Stomach (tissue), 4 donors: ENCODE measurements around the gene ELOA.

ENCODE experiments used
- EP300 ChIP-seq: sonication (generic); formaldehyde crosslinking; IDR thresholded peaks from one replicate; pipeline ENCODE4 v1.6.1; 2017; ENCODE audit warnings: antibody characterized with exemption
- TF ChIP-seq, protein P1 (sequence below), 7 experiments: fragments of 450-650 bp in 4 of 7; fragments of 200-600 bp in 3 of 7; sonication (generic) in 3 of 7; IDR thresholded peaks; one replicate each; pipeline ENCODE4 v1.5.1; 2016 to 2019; ENCODE audit warnings: antibody characterized with exemption in 7 of 7, control low read depth in 2 of 7, mild to moderate bottlenecking in 1 of 7

DNA sequence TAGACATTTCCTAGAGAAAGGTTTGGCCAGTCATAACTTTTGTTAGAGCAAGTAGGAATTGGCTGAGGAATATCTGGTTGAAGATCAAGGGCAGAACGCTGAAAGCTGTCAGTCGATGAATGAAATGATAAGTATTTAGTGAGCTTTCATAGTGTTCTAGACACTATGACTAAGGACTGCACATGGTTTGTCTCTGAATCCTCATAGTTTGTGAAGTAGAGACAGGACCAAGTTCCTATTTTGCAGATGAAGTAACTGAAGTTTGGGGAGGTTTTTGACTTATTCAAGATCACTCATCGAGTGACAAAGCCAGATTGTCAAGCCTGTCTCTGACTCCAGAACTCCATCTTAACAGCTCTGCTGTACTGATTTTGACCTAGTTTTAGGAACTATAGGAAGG, 4.7 kb downstream of the ELOA start:
- TF ChIP-seq, protein P1, sequence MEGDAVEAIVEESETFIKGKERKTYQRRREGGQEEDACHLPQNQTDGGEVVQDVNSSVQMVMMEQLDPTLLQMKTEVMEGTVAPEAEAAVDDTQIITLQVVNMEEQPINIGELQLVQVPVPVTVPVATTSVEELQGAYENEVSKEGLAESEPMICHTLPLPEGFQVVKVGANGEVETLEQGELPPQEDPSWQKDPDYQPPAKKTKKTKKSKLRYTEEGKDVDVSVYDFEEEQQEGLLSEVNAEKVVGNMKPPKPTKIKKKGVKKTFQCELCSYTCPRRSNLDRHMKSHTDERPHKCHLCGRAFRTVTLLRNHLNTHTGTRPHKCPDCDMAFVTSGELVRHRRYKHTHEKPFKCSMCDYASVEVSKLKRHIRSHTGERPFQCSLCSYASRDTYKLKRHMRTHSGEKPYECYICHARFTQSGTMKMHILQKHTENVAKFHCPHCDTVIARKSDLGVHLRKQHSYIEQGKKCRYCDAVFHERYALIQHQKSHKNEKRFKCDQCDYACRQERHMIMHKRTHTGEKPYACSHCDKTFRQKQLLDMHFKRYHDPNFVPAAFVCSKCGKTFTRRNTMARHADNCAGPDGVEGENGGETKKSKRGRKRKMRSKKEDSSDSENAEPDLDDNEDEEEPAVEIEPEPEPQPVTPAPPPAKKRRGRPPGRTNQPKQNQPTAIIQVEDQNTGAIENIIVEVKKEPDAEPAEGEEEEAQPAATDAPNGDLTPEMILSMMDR (IDR thresholded peaks at IDR 0.05), result no peak
- no peak for TF ChIP-seq EP300
